AG20443 (cell line): ENCODE data around the gene LARP4B.
"Not testable (repeated sequence)": the region's sequence is repeated elsewhere in the genome, so short reads cannot be mapped to it uniquely, and the experiment has no call there.

ENCODE experiments used
- DNase-seq: peaks from one replicate; pipeline ENCODE4 v3.0.0; 2012; ENCODE audit warnings: low spot score, mixed read lengths

LARP4B gene

DNA sequence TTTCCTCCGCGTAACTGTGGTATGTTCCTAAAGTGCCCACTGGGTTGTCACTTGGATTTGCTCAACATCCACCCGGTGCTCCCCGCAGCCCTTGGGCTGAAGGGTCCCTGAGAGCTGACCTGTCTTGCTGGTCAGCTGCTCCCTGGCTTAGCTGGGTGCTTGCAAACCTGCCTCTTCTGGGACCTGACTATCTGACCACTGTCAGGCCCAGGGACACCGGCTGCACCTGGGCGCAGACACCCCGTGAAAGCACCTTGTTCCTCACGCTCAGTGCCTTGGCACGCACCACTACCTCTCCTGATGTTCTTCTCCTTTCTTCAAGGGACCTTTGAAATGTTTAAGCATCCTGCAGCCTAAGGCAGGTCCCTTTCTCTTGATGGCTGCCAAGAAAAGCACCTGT, 26.6 kb upstream of the LARP4B start:
- DNase-seq: no peak

DNA sequence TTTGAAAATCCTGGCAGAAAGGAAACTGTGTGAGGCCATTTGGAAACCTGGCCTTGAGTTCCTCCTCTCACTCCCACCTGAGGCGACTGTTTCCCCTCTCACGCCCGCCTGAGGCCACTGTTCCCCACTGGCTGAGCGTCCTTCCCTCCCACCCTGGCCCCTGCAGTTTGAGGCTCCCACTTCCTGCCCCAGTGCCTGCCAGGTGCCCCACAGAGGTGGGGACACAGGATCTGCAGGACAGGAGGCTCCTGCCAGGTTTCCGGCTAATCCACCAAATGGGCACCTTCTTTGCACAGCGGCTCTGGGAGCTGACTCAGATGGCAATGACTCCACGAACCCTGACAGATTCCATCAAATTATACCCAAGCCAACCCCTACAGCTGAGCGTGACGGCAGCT, 24.3 kb upstream of the LARP4B start:
- no peak for DNase-seq

DNA sequence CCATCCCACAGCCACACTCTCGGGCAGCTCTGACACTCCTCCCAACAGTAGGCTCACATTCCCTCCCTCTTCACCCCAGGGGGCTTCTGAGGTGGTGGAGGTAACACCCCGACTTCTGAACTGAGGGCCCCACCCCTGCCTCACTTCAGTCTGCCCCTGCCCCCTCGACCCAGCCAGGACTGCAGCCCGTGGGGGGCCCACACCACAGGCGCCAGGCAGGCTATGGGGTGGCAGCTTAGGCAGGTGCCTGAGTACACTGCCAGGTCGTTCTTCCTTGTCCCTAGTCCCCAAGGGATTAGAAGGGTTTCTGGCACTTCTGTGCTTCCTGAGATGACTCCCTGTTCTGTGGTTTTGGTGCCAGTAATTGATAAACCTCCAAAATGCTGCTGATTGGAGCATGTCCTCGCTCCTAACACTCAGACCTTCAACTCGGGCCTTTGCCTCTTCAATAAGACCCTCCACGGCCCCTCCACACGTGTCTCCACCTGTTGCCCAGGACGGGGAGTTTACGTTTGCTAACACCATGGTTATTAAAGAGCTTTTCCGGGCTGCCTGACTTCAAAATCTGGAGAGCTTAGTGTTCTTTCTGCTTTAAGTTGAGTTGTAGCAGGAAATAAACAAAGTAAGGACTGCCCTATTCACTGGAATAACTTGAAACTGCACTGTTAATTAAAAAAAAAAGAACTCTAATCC, 23.8 kb upstream of the LARP4B start:
- no peak for DNase-seq

GRCh38 chr10:954396-954795, 22.9 kb upstream of the LARP4B start:
- DNase-seq: no peak

- no peak for DNase-seq
These were observed 22.3 kb upstream of the LARP4B start for GRCh38 chr10:953836-954235.

- DNase-seq: no peak
These were observed 17.9 kb upstream of the LARP4B start for GRCh38 chr10:949446-949845.

- DNase-seq: no peak
These were observed 16.8 kb upstream of the LARP4B start for GRCh38 chr10:948347-948746.

DNA sequence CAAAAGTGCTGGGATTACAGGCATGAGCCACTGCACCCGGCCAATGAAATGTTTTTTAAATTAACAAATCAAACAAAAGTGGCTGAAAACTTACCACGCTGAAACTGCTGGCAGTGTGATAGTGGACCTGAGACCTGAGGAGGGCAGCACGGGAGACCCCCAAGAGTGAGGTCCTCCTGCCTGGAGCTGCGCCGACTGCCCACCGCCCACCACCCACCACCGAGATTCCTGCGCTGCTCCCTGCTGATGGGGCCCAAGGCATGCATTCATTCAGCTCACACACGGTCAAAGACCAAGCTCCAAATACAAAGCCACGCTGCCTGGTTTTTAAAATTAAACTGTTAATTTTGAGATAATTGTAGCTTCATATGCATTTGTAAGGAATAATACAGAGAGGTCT, 16.4 kb upstream of the LARP4B start:
- no peak for DNase-seq

DNA sequence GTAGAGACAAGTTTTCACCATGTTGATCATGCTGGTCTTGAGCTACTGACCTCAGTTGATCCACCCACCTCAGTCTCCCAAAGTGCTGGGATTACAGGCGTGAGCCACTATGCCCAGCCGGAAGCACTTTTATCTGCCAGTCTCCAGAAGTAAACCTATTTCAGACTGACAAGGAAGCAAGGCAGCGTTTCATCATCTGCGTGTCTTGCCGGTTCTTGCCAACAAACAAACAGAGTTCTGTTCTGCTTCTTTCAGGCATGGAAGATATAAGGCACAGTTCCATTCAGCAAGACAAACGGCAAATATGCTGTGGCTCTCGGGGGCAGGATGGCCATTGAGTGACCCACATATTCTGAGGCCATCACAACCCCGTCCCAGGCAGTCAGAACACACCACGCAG, 15.5 kb upstream of the LARP4B start:
- no peak for DNase-seq

- DNase-seq: no peak
These were observed 14.3 kb upstream of the LARP4B start for GRCh38 chr10:945778-946177.

DNA sequence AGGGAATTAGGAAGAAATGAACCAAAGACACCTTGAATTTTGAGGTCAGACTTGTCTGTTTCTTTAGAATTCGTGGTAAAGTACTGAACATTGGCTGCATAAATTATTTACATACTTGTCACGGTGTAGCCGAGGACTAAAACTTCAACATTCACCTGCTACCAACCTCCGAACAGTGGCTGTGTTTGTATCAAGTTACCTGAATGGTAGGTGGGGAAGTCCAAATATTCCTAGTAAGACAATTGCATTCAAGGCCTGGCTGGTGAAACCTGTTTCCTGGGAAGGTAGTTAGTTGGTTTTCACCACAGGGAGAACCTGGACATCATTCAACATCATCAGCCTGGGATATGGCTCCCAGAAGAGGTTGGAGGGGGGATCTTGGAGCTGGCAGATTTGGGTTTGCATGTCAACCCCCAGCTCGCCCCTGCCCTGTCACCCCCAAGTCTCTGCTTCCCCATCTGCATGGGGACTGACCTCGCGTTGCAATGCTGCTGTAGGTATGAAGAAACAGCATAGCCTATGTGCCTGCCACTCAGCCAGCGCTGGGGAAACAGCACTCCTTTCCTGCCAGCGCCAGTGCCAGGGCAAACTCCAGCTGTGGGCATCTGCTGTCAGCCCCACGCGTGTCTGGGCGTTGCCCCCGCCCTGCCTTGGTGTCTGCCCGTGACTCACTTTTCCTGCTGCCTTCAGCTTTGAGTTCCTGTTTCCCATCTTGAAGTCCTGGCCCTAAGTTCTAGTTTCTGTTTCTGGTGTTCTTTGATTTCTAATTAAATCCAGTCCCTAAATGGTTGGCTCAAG, 12.7 kb upstream of the LARP4B start:
- peak; percentile 91 for DNase-seq

GRCh38 chr10:943334-944033, 12.0 kb upstream of the LARP4B start:
- DNase-seq: no peak

DNA sequence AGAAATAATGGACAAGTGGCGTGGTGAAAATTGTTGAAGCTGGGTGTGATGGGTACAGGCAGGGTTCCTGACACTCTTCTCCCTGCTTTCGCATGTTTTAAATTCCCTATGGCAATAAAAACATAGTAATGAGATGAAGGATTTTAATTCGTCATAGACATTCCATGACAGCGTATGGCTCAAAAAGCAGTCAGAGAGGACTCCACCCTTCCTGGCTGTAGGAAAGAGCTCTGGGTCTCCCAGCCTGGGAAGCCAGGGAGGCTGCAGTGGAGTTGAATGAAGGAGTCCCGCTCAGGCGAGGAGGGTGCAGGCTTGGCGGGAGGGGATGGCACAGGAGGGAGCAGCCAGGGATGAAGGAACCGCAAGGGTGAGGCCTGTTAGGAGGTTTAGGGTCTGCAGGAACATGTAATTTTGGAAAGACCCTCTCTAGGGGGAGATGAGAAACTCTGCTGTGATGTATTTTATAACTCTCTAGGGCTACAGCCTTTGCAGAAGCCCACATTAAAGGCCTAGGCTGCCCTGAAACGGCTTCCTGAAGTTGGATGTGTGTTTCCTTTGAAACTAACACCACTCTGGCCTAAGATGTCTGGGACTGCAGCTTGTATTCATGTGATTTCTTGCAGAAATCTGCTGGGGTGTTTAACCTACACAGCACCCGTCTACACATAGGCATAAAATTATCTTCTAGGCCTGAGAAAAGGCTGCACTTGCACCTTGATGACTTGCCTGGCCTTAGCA, 7.6 kb upstream of the LARP4B start:
- DNase-seq: no peak

- no peak for DNase-seq
These were observed 3.4 kb upstream of the LARP4B start for GRCh38 chr10:934746-935406.

DNA sequence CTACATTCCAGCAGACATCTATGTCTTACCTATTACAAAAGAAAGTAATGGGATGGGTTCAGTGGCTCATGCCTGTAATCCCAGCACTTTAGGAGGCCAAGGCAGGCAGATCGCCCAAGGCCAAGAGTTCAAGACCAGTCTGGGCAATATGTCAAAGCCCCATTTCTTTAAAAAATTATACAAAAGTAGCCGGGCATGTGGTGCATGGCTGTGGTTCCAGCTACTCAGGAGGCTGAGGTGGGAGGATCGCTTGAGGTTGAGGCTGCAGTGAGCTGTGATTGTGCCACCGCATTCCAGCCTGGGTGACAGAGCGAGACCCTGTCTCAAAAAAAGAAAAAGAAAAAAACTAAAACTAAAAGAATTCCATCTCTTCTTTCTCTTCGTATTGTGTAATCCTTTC, 2.7 kb upstream of the LARP4B start:
- not testable (repeated sequence) for DNase-seq

- DNase-seq: no peak
These were observed 1.1 kb upstream of the LARP4B start for GRCh38 chr10:932589-932988.

DNA sequence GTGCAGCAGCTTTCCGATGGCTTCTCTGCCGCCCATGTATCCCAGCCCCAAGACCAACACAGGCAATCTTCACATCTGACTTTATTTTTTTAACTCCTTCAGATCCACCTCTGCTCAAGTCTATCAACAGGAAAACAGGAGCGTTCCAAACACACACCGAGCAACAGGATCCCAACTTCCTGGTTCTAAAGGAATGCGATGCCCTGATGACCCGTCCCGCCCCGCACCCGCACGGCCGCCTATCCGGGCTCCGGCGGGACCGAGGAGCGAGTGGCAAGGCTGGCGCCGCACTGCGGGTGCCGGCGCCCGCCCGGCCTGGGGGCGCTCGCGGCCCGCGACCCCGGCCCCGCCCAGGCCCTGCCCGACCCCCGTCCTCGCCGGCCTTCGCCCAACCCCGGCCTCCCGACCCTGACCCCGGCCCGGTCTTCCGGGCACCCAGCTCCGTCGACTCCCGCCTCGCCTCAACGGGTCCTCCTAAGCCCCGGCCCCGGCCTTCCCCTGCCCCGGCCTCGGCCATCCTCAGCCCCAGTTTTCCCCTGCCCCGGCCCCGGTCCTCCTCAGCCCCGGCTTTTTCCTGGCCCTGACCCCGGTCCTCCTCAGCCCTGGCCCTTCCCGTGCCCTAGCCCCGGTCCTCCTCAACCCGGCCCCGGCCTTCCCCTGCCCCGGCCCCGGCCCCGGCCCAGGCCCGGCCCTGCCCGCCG, 730 bp downstream of the LARP4B start:
- DNase-seq: peak; percentile 72

DNA sequence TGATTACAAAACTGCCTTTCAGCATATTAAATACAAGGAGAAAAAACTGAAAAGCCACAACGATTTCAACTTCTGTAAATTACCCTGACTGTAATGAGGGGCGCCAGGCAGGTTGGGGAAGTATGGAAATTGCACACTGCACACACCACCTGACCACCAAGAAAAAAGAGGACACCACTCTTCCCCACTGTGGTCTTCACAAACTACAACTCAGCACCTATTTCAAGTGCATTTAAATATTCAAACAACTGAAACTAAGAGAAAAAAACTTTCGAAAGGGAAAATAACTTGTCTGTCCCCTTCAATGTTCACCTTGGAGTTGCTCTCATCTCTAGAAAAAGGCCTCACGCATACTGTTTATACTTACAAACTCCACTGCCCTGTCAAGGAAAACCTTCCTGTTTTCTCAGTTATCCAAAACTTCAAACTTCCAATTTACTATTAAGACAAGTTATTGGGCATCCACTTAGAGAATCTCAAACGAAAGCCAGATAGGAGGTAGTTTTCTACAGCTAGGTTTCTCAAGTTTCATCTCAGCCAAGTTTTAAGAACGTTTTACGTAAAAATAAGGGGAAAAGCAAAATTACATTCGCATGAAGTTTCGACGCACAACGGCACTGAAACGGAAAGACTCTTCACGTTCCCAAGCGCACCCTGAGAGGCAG, 1.4 kb downstream of the LARP4B start:
- no peak for DNase-seq

GRCh38 chr10:927131-927530, 4.4 kb downstream of the LARP4B start:
- no peak for DNase-seq

- DNase-seq: no peak
These were observed 5.3 kb downstream of the LARP4B start for GRCh38 chr10:926075-926698.
